ENCODE measurements around the gene WSCD1. TPM values are rescaled to one million over a fixed set of nuclear protein-coding genes. Genes with fewer than 3 reads are reported as not detected.
A peak's percentile ranks its signal among the peaks of the same experiment; 100 is the strongest.

WSCD1 gene
- polyA plus RNA-seq, 3 donors = not detected

GRCh38 chr17:6067060-6067459, 3.1 kb upstream of the WSCD1 start:
- peaks cover 0 to 6% of the 10 kb centered on the region in 2 donors for H3K36me3 Mint-ChIP-seq

GRCh38 chr17:6070430-6070912, 292 bp downstream of the WSCD1 start:
- intact Hi-C loops (cut with micrococcal nuclease) = no loop called here
- no peak overlapping the region for H3K4me3 Mint-ChIP-seq
- no peak overlapping the region for H3K27ac Mint-ChIP-seq

More at GRCh38 chr17:6067060-6067459, 3.1 kb upstream of the WSCD1 start:
- peaks cover 0 to 24% of the 10 kb centered on the region in 2 donors for H3K9me3 ChIP-seq (replicated peaks in 1 of 2; ENCODE audit: control insufficient read depth in 1 of 2, insufficient read depth in 1 of 2, low read length in 2 of 2)
- H4K20me1 ChIP-seq (ENCODE audit: insufficient read depth, low read length) = no peaks in the 10 kb centered on the region
- H2AFZ ChIP-seq (ENCODE audit: insufficient read depth, low read depth, low read length, poor library complexity, severe bottlenecking) = no peak overlapping the region
- Mint-ChIP-seq H3K27me3 (ENCODE audit: low read depth in 3 of 3) (peaks cover 42 to 63% (median 57%) of the 10 kb centered on the region in 3 donors), H3K4me1 (peaks cover 5% of the 10 kb centered on the region), H3K27ac (no peak overlapping the region), H3K4me3 (peak overlapping the region in 1 of 2 donors; percentile 43), H3K9me3 (peaks cover 0 to 11% (median 5%) of the 10 kb centered on the region in 7 donors)
- no peaks in the 10 kb centered on the region for H3K79me2 ChIP-seq (ENCODE audit: insufficient read depth, low read length)
- TF ChIP-seq CTCF (IDR thresholded peaks at IDR 0.05) = no peak
- no peak overlapping the region for H3K27ac ChIP-seq (ENCODE audit: low read depth in 1 of 2, low read length in 2 of 2)
- H3K4me3 ChIP-seq (replicated peaks in 1 of 3; ENCODE audit: low read depth in 2 of 3, low read length in 3 of 3) = no peak overlapping the region
- no peak overlapping the region for H3K4me2 ChIP-seq (replicated peaks; ENCODE audit: extremely low read depth, low read length, poor library complexity, severe bottlenecking)
- H3K4me1 ChIP-seq (ENCODE audit: control insufficient read depth in 1 of 2, insufficient read depth in 2 of 2, low read length in 2 of 2) = no peaks in the 10 kb centered on the region
- H3K9ac ChIP-seq (ENCODE audit: insufficient read depth, low read length, poor library complexity, severe bottlenecking) = no peak overlapping the region
- peaks cover 29 to 44% of the 10 kb centered on the region in 2 donors for H3K27me3 ChIP-seq (ENCODE audit: control insufficient read depth in 2 of 2, insufficient read depth in 2 of 2, low read length in 2 of 2)
- 89% methylated on average over 4 of the region's 5 CpGs for WGBS (ENCODE audit: insufficient coverage)
- intact Hi-C loops (cut with micrococcal nuclease) = no loop called here
- no peak for DNase-seq
- no peaks in the 10 kb centered on the region for H3K36me3 ChIP-seq (replicated peaks in 1 of 2; ENCODE audit: control insufficient read depth in 1 of 2, insufficient read depth in 2 of 2, low read length in 2 of 2)

More at GRCh38 chr17:6070430-6070912, 292 bp downstream of the WSCD1 start:
- H4K20me1 ChIP-seq (ENCODE audit: insufficient read depth, low read length) = no peaks in the 10 kb centered on the region
- H3K27ac ChIP-seq (ENCODE audit: low read depth in 1 of 2, low read length in 2 of 2) = no peak overlapping the region
- Mint-ChIP-seq H3K36me3 (peaks cover 0 to 6% of the 10 kb centered on the region in 2 donors), H3K9me3 (peaks cover 0 to 12% (median 5%) of the 10 kb centered on the region in 7 donors), H3K4me1 (peaks cover 5% of the 10 kb centered on the region), H3K27me3 (ENCODE audit: low read depth in 3 of 3) (peaks cover 46 to 74% (median 67%) of the 10 kb centered on the region in 3 donors)
- H3K36me3 ChIP-seq (replicated peaks in 1 of 2; ENCODE audit: control insufficient read depth in 1 of 2, insufficient read depth in 2 of 2, low read length in 2 of 2) = no peaks in the 10 kb centered on the region
- no peak for TF ChIP-seq CTCF (IDR thresholded peaks at IDR 0.05)
- H2AFZ ChIP-seq (ENCODE audit: insufficient read depth, low read depth, low read length, poor library complexity, severe bottlenecking) = no peak overlapping the region
- peaks cover 31 to 58% of the 10 kb centered on the region in 2 donors for H3K27me3 ChIP-seq (ENCODE audit: control insufficient read depth in 2 of 2, insufficient read depth in 2 of 2, low read length in 2 of 2)
- no peak overlapping the region for H3K4me2 ChIP-seq (replicated peaks; ENCODE audit: extremely low read depth, low read length, poor library complexity, severe bottlenecking)
- under 1% methylated on average over 53 of the region's 70 CpGs for WGBS (ENCODE audit: insufficient coverage)
- H3K9ac ChIP-seq (ENCODE audit: insufficient read depth, low read length, poor library complexity, severe bottlenecking) = no peak overlapping the region
- H3K79me2 ChIP-seq (ENCODE audit: insufficient read depth, low read length) = no peaks in the 10 kb centered on the region
- H3K4me1 ChIP-seq (ENCODE audit: control insufficient read depth in 1 of 2, insufficient read depth in 2 of 2, low read length in 2 of 2) = no peaks in the 10 kb centered on the region
- DNase-seq = no peak
- H3K9me3 ChIP-seq (replicated peaks in 1 of 2; ENCODE audit: control insufficient read depth in 1 of 2, insufficient read depth in 1 of 2, low read length in 2 of 2) = peaks cover 0 to 26% of the 10 kb centered on the region in 2 donors
- no peak overlapping the region for H3K4me3 ChIP-seq (replicated peaks in 1 of 3; ENCODE audit: low read depth in 2 of 3, low read length in 3 of 3)
